B cell (primary cell): ENCODE data around the gene ZNF469.

Experiments used
- CTCF ChIP-seq: fragments of 200-600 bp; IDR thresholded peaks from one replicate; pipeline ENCODE4 v1.8.0; 2022; ENCODE audit warnings: antibody characterized with exemption, mild to moderate bottlenecking
- EZH2 ChIP-seq: IDR thresholded peaks from 2 replicates; pipeline ENCODE4 v1.6.1; 2012; ENCODE audit warnings: borderline replicate concordance, low read depth, mild to moderate bottlenecking, moderate library complexity, low read length; ENCODE audit not compliant: insufficient read depth, poor library complexity, severe bottlenecking

GRCh38 chr16:88345031-88345720, 37.6 kb upstream of the ZNF469 start:
- TF ChIP-seq CTCF (no peak), EZH2 (no peak)
